ENCODE results near the gene LCN1.

DNA sequence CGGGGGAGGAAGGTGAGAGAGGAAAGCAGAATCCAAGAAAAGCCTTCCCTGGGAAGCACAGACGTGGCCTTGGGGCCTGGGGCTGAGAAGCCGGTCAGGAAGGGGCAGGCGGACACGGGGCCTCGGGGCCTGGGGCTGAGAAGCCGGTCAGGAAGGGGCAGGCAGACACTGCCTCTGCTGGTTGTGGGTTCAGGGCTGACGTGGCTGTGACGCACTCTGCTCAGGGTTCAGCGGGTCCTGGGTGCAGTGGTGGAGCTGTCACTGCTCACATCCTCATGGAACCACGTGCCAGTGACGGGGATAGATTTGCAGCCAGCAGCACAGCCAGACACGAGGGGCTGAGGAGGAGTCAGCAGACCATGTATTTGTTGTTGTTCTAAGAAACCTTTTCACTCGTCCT lies 53.1 kb downstream of the LCN1 start:
- TF ChIP-seq, protein P1, sequence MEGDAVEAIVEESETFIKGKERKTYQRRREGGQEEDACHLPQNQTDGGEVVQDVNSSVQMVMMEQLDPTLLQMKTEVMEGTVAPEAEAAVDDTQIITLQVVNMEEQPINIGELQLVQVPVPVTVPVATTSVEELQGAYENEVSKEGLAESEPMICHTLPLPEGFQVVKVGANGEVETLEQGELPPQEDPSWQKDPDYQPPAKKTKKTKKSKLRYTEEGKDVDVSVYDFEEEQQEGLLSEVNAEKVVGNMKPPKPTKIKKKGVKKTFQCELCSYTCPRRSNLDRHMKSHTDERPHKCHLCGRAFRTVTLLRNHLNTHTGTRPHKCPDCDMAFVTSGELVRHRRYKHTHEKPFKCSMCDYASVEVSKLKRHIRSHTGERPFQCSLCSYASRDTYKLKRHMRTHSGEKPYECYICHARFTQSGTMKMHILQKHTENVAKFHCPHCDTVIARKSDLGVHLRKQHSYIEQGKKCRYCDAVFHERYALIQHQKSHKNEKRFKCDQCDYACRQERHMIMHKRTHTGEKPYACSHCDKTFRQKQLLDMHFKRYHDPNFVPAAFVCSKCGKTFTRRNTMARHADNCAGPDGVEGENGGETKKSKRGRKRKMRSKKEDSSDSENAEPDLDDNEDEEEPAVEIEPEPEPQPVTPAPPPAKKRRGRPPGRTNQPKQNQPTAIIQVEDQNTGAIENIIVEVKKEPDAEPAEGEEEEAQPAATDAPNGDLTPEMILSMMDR (conservative IDR thresholded peaks at IDR 0.05; ENCODE audit: low read length): no peak
- TF ChIP-seq EZH2phosphoT487 (IDR thresholded peaks at IDR 0.05; ENCODE audit: borderline replicate concordance, low read depth, low read length): no peak
